Right kidney (tissue), 9 donors: ENCODE results near the gene LRRC36.
A peak's percentile ranks its signal among the peaks of the same experiment; 100 is the strongest.

ENCODE experiments used
- DNase-seq: peaks from one replicate; pipeline ENCODE4 v3.0.0-alpha.2; 2016
- long read RNA-seq, 8 donors: transcript quantifications; one replicate each; lab custom pipeline, GENCODE V29; 2026

The LRRC36 gene
- long read RNA-seq, donor 1, partial matches to known transcripts, result 171 of 171 reads
- long read RNA-seq, donor 1, other reads (novel, unspliced or antisense), result 0 of 171 reads
- long read RNA-seq, donor 2, result 0 reads
- long read RNA-seq, donor 3, result 0 reads
- long read RNA-seq, donor 4, result 0 reads
- long read RNA-seq, donor 5, result 0 reads
- long read RNA-seq, donor 6, partial matches to known transcripts, result 28 of 75 reads
- long read RNA-seq, donor 6, other reads (novel, unspliced or antisense), result 47 of 75 reads
- long read RNA-seq, donor 7, result 0 reads
- long read RNA-seq, donor 8, result 0 reads

- DNase-seq, result peak; percentile 59
Measured at GRCh38 chr16:67326472-67327309, at the start of gene LRRC36, which contains the start of gene KCTD19. TSS of gene LRRC36 (plus strand) at chr16:67326815. CDS start at chr16:67326863, 48 bp downstream. TSS of gene KCTD19 (minus strand) at chr16:67326741. CDS start at chr16:67326707, 34 bp downstream.

GRCh38 chr16:67277294-67277998 lies 49.2 kb upstream of the LRRC36 start:
- DNase-seq, result no peak

DNA sequence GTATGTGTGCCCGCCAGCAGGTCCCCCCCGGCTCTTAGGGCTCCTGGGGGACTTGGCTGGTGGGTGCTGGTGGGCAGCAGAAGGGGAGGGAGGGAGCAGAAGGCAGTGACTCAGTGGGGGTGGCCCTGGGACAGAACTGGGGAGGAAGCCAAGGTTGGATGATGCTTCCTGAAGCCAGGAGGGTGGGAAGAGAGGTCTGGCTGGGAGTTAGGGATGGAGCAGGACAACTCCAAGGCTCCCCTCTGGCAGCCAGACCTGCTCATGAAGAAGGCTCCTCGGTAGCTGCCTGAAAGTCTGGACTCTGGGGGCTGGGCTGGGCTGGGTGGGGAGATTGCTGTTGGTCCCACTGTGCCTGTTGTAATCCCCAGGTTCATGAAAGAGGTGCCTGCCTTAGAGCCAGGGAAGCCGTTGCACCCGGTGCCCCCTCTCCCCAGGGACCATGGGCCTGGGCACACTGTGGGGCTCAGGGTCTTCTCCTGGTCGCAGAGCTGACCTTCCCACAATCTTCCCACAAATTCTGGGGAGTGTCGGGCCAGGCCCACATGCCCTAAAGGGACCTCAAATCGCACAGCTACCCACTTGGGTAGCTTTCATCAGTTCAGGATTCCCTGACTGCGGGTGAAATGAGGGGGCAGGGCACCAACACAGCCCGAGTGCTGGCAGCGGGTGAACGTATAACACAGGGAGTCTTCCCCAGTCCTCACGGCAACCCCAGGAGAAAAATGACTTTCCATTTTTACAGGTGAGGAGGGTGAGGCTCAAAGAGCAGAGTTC lies 48.4 kb upstream of the LRRC36 start:
- DNase-seq, result no peak

- DNase-seq, result peak; percentile 37
Measured at GRCh38 chr16:67278773-67279295, 47.8 kb upstream of the LRRC36 start.

DNA sequence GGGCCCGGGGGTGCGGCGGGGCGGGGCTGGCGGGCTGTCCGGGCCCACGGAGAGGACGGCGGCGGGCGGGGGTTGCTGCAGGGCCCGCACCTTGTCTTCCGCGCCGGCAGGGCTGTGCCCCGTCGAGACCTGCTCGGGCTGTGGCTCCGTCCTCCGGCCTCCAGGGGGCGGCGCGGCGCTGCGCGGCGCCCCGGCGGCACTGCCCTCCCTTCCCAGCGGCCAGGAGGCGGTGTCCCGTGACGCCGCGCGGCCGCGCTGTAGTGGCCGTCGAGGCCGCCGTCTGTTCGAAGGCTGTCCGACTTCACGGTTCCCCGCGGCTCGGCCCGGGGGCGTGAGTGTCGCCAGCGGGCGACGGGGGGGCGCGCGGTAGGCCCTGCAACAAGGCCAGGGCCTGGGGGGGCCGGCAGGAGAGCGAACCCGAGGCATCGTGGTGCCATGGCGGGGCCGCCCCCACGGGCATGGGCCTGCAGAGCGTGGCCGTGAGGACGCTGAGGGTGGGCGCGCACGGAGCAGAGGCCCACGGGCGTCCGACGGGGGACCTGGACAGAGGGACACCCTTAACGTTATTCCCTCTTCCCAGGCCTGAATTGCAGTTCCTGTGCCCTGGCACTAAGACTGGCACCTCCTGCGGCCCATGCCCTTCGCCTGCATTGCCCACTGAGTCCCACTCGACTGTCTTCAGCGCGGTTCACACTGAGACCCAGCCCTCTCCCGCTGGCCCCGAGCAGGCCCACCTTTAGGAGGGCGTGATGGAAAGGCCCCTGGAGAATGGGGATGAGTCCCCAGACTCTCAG lies 47.1 kb upstream of the LRRC36 start, which contains the start of gene PLEKHG4:
Gene PLEKHG4 (plus strand): TSS at position 237 of the 794 bp plus-strand sequence. CDS start 513 bp downstream, at position 750.
- DNase-seq, result peak; percentile 68

DNA sequence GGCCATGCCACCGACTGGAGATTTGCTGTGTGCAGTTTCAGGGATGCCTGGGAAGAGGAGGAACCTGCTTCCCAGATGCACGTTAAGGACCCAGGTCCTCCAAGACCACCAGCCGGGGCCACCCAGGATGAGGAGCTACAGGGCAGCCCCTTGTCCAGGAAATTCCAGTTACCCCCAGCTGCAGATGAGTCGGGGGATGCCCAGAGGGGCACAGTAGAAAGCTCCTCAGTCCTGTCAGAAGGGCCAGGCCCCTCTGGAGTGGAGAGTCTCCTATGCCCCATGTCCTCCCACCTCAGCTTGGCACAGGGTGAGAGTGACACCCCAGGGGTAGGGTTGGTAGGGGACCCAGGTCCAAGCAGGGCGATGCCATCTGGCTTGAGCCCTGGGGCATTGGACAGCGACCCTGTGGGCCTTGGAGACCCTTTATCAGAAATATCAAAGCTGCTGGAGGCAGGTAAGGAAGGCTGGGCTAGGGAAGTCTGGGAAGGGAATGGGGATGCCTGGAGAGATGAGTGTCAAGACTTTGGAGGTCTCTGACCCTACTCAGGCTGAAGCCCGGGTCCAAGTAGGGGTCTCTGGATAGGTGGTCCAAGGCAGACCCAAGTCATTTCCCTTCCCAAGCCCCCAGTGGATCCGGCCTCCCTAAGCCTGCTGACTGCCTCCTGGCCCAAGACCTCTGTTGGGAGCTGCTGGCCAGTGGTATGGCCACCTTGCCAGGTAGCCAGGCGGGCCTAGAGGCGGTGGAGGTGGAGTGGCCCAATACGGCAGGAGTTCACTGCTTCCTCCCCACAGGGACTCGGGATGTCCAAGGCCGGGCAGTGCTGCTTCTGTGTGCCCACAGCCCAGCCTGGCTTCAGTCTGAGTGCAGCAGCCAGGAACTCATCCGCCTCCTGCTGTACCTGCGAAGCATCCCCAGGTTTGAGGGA lies 46.3 kb upstream of the LRRC36 start:
- DNase-seq, result no peak

GRCh38 chr16:67281536-67282446 lies 44.8 kb upstream of the LRRC36 start:
- DNase-seq, result no peak

DNA sequence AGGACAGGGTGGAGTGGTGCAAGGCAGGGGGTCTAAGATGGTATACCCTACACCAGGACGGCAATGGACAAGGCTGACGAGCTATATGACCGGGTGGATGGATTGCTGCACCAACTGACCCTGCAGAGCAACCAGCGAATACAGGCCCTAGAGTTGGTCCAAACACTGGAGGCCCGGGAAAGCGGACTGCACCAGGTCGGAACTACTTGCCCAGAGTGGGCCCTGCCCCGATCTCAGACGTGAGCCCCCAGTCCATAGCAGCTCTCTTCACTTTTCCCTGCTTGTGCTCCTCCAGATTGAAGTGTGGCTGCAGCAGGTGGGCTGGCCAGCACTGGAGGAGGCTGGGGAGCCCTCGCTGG lies 44.2 kb upstream of the LRRC36 start:
- no peak for DNase-seq

GRCh38 chr16:67283039-67283825 lies 43.4 kb upstream of the LRRC36 start:
- DNase-seq, result no peak

GRCh38 chr16:67283826-67284555 lies 42.6 kb upstream of the LRRC36 start:
- no peak for DNase-seq

DNA sequence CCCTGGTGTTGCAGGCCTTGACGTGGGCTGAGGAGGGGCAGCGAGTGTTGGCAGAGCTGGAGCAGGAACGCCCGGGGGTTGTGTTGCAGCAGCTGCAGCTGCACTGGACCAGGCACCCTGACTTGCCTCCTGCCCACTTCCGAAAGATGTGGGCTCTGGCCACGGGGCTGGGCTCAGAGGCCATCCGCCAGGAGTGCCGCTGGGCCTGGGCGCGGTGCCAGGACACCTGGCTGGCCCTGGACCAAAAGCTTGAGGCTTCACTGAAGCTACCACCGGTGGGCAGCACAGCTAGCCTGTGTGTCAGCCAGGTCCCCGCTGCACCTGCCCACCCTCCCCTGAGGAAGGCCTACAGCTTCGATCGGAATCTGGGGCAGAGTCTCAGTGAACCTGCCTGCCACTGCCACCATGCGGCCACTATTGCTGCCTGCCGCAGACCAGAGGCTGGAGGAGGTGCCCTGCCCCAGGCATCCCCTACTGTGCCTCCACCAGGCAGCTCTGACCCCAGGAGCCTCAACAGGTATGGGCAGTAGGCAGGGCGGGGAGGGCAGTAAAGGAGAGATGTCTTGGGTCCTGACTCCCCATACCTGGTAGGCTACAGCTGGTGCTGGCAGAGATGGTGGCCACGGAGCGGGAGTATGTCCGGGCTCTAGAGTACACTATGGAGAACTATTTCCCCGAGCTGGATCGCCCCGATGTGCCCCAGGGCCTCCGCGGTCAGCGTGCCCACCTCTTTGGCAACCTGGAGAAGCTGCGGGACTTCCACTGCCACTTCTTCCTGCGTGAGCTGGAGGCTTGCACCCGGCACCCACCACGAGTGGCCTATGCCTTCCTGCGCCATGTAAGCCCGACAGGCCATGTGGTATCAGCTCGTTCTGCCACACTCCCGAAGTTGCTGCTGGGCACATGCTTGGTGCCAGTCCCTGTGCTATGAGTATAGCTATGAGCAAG lies 41.6 kb upstream of the LRRC36 start:
- DNase-seq, result peak; percentile 31

DNA sequence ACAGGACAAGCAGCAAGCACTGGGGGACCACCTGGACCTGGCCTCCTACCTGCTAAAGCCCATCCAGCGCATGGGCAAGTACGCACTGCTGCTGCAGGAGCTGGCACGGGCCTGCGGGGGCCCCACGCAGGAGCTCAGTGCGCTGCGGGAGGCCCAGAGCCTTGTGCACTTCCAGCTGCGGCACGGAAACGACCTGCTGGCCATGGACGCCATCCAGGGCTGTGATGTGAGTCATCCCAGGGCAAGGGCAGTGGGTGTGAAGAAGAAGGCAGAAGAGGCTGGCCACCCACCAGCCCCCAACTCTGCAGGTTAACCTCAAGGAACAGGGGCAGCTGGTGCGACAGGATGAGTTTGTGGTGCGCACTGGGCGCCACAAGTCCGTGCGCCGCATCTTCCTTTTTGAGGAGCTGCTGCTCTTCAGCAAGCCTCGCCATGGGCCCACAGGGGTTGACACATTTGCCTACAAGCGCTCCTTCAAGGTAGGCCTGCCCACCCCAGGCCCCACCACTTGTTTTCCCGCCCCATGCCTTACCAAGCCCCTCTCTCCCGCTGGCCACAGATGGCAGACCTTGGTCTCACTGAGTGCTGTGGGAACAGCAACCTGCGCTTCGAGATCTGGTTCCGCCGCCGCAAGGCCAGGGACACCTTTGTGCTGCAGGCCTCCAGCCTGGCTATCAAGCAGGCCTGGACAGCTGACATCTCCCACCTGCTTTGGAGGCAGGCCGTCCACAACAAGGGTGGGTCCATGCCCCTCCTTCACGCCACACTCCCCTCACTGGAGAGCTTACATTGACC lies 40.0 kb upstream of the LRRC36 start:
- no peak for DNase-seq

- no peak for DNase-seq
Measured at GRCh38 chr16:67287960-67288359, 38.7 kb upstream of the LRRC36 start.

GRCh38 chr16:67291461-67291860 lies 35.2 kb upstream of the LRRC36 start:
- no peak for DNase-seq

- DNase-seq, result no peak
Measured at GRCh38 chr16:67294171-67294757, 32.4 kb upstream of the LRRC36 start.
